ENCODE data around the gene NFE2L2. TPM values are rescaled to one million over a fixed set of nuclear protein-coding genes. Genes with fewer than 3 reads are reported as not detected.

Gene NFE2L2
- total and polyA plus RNA-seq, 2 experiments from 2014 or later, result 88.3 to 90.2 TPM

GRCh38 chr2:177235855-177236437 lies 28.6 kb downstream of the NFE2L2 start:
- peaks cover 100% of the 10 kb centered on the region for H3K79me2 ChIP-seq
- WGBS (ENCODE audit: low lambda C conversion rate, missing lambda C conversion rate), result 96% methylated on average over 6 of the region's 6 CpGs
- H3K9me3 ChIP-seq (ENCODE audit: low read depth), result no peaks in the 10 kb centered on the region
- H3K4me1 ChIP-seq (ENCODE audit: insufficient read depth), result peaks cover 35% of the 10 kb centered on the region
- H3K4me3 ChIP-seq, result no peak overlapping the region
- no peak overlapping the region for H2AFZ ChIP-seq
- H3K9me2 ChIP-seq (replicated peaks; ENCODE audit: insufficient read depth), result no peaks in the 10 kb centered on the region
- peaks cover 9% of the 10 kb centered on the region for H3K36me3 ChIP-seq (replicated peaks; ENCODE audit: insufficient read depth, low read depth)
- H4K20me1 ChIP-seq (ENCODE audit: insufficient read depth, poor library complexity, severe bottlenecking), result peaks cover 82% of the 10 kb centered on the region
- TF ChIP-seq EZH2phosphoT487 (IDR thresholded peaks at IDR 0.05; ENCODE audit: low read depth, severe bottlenecking, unreplicated experiment) (no peak), EZH2 (IDR thresholded peaks at IDR 0.05; ENCODE audit: borderline replicate concordance) (no peak)
- TF ChIP-seq, protein P1, sequence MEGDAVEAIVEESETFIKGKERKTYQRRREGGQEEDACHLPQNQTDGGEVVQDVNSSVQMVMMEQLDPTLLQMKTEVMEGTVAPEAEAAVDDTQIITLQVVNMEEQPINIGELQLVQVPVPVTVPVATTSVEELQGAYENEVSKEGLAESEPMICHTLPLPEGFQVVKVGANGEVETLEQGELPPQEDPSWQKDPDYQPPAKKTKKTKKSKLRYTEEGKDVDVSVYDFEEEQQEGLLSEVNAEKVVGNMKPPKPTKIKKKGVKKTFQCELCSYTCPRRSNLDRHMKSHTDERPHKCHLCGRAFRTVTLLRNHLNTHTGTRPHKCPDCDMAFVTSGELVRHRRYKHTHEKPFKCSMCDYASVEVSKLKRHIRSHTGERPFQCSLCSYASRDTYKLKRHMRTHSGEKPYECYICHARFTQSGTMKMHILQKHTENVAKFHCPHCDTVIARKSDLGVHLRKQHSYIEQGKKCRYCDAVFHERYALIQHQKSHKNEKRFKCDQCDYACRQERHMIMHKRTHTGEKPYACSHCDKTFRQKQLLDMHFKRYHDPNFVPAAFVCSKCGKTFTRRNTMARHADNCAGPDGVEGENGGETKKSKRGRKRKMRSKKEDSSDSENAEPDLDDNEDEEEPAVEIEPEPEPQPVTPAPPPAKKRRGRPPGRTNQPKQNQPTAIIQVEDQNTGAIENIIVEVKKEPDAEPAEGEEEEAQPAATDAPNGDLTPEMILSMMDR (IDR thresholded peaks at IDR 0.05; ENCODE audit: poor library complexity), result no peak
- DNase-seq (ENCODE audit: low spot score), result no peak
- no peaks in the 10 kb centered on the region for H3K27me3 ChIP-seq
- no peak overlapping the region for H3K27ac ChIP-seq
- no peak overlapping the region for H3K4me2 ChIP-seq

DNA sequence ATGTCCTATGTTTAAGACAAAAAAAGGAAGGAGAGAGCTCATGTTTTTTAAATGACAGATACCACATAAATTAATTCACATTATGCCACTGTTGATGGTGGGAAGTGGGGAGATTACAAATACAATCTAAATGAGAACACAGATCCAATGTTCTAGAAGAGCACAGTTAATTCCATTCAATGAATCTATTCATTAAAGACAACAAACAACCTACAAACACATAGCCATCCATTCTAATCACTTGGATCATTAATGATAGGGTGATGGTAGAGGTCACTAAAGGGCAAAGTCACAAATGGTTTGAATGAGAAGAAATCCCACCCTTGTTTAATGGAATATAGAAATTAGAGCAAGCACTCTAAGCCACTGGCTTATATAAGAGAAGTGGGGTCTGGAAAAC lies 30.3 kb downstream of the NFE2L2 start:
- Histone ChIP-seq H3K4me1 (ENCODE audit: insufficient read depth) (peaks cover 18% of the 10 kb centered on the region), H2AFZ (no peak overlapping the region), H3K27me3 (no peaks in the 10 kb centered on the region), H3K9me3 (ENCODE audit: low read depth) (no peaks in the 10 kb centered on the region), H3K79me2 (peaks cover 98% of the 10 kb centered on the region), H4K20me1 (ENCODE audit: insufficient read depth, poor library complexity, severe bottlenecking) (peaks cover 65% of the 10 kb centered on the region), H3K27ac (no peak overlapping the region), H3K36me3 (replicated peaks; ENCODE audit: insufficient read depth, low read depth) (peaks cover 14% of the 10 kb centered on the region), H3K4me3 (no peak overlapping the region), H3K4me2 (no peak overlapping the region), H3K9me2 (replicated peaks; ENCODE audit: insufficient read depth) (no peaks in the 10 kb centered on the region)
- no peak for TF ChIP-seq EZH2phosphoT487 (IDR thresholded peaks at IDR 0.05; ENCODE audit: low read depth, severe bottlenecking, unreplicated experiment)
- TF ChIP-seq, protein P1 (IDR thresholded peaks at IDR 0.05; ENCODE audit: poor library complexity), result no peak
- TF ChIP-seq EZH2 (IDR thresholded peaks at IDR 0.05; ENCODE audit: borderline replicate concordance), result no peak
- no peak for DNase-seq (ENCODE audit: low spot score)

DNA sequence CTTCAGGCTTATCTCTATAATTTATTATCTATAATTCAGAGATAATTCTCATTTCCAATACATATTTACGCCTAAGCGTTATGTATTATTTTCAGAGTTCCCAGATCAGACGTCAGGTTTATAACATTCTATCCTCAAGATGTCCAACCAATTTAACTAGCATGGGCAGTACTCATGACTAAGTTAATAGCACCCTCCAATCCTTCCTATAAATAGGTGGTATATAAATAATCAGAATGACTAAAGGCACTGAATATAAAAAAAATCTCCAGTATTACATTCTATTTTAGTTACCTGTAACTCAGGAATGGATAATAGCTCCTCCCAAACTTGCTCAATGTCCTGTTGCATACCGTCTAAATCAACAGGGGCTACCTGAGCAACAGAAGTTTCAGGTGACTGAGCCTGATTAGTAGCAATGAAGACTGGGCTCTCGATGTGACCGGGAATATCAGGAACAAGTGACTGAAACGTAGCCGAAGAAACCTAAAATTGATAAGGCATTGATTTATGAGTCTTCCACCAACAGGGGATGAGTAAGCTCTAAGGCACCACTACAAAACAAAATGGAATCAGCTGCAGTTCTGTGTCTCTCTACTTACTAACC lies 32.3 kb downstream of the NFE2L2 start:
- Histone ChIP-seq H2AFZ (no peak overlapping the region), H3K79me2 (peaks cover 89% of the 10 kb centered on the region), H3K9me2 (replicated peaks; ENCODE audit: insufficient read depth) (no peaks in the 10 kb centered on the region), H3K4me3 (no peak overlapping the region), H3K4me2 (no peak overlapping the region), H3K27me3 (no peaks in the 10 kb centered on the region), H3K27ac (no peak overlapping the region), H3K36me3 (replicated peaks; ENCODE audit: insufficient read depth, low read depth) (peaks cover 14% of the 10 kb centered on the region), H3K4me1 (ENCODE audit: insufficient read depth) (no peaks in the 10 kb centered on the region), H3K9me3 (ENCODE audit: low read depth) (no peaks in the 10 kb centered on the region), H4K20me1 (ENCODE audit: insufficient read depth, poor library complexity, severe bottlenecking) (peaks cover 44% of the 10 kb centered on the region)
- no peak for DNase-seq (ENCODE audit: low spot score)
- 91% methylated on average over 8 of the region's 8 CpGs for WGBS (ENCODE audit: low lambda C conversion rate, missing lambda C conversion rate)
- TF ChIP-seq EZH2phosphoT487 (IDR thresholded peaks at IDR 0.05; ENCODE audit: low read depth, severe bottlenecking, unreplicated experiment), result no peak
- TF ChIP-seq EZH2 (IDR thresholded peaks at IDR 0.05; ENCODE audit: borderline replicate concordance), result no peak
- TF ChIP-seq, protein P1 (IDR thresholded peaks at IDR 0.05; ENCODE audit: poor library complexity), result no peak

All from hepatocyte (in vitro differentiated cells).